Fibroblast of lung (primary cell): ENCODE data around the gene CLIC6.

ENCODE experiments used
- CTCF ChIP-seq, 2 donors: IDR thresholded peaks in 1 of 2; conservative IDR thresholded peaks in 1 of 2; 1 replicate in 1 of 2; 2 replicates in 1 of 2; pipeline ENCODE4 v1.5.1; 2011 to 2012; ENCODE audit warnings: low read length in 2 of 2, control low read depth in 1 of 2, inconsistent platforms in 1 of 2, low read depth in 1 of 2, mild to moderate bottlenecking in 1 of 2
- EZH2 ChIP-seq: IDR thresholded peaks from 2 replicates; pipeline ENCODE4 v1.5.1; 2012; ENCODE audit warnings: low read length, control low read depth, mild to moderate bottlenecking; ENCODE audit errors: missing control alignments

DNA sequence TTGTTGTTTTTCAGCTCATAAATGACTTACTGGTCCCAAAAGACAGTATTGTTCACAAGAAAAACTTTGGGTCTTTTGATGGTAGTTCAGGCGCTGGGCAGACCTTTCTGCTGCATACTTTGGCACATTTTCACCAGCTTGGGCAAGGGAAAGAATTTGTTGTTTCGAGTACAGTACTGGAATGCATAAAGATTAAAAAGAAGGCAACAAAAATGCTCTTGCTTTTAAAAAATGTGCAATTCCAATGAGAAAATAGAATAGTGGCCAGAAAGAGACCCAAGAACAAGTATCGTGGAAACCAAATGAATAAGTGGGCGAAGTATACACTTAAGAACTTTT, 56.0 kb downstream of the CLIC6 start:
- no peak for TF ChIP-seq CTCF (conservative IDR thresholded peaks at IDR 0.05 in 1 of 2, IDR thresholded peaks at IDR 0.05 in 1 of 2; ENCODE audit: low read depth in 1 of 2, low read length in 2 of 2)
- no peak for TF ChIP-seq EZH2
